Effector memory CD8-positive, alpha-beta T cell (primary cell): Measurements from ENCODE around the gene VARS2.

Experiments
- ATAC-seq: fragments of 150-1000 bp; cut with Tn5 transposase; replicated peaks from 2 replicates; pipeline ENCODE4 v1.10.0; 2021; ENCODE audit warnings: mild to moderate bottlenecking, moderate library complexity
- DNase-seq, 3 experiments: peaks; one replicate each; pipeline ENCODE4 v3.0.0; 2021
- H3K27ac Mint-ChIP-seq, 2 donors: one replicate each; pipeline ENCODE4 v1.8.0; 2022; ENCODE audit warnings: mild to moderate bottlenecking in 2 of 2, mixed read lengths in 2 of 2, moderate library complexity in 2 of 2
- H3K27me3 Mint-ChIP-seq, 2 donors: one replicate each; pipeline ENCODE4 v1.8.0; 2022; ENCODE audit warnings: mixed read lengths in 2 of 2
- H3K36me3 Mint-ChIP-seq: one replicate; pipeline ENCODE4 v1.8.0; 2022; ENCODE audit warnings: mild to moderate bottlenecking, moderate library complexity, mixed read lengths; ENCODE audit not compliant: insufficient read depth
- H3K4me1 Mint-ChIP-seq, 2 donors: one replicate each; pipeline ENCODE4 v1.8.0; 2022; ENCODE audit warnings: low read depth in 2 of 2, mixed read lengths in 2 of 2
- H3K4me3 Mint-ChIP-seq, 2 donors: one replicate each; pipeline ENCODE4 v1.8.0; 2022; ENCODE audit warnings: mild to moderate bottlenecking in 2 of 2, mixed read lengths in 2 of 2, moderate library complexity in 2 of 2
- H3K9me3 Mint-ChIP-seq, 2 donors: one replicate each; pipeline ENCODE4 v1.8.0; 2022; ENCODE audit warnings: mixed read lengths in 2 of 2

Gene VARS2

GRCh38 chr6:30974490-30975252 is 60.6 kb downstream of the VARS2 start:
- ATAC-seq (no peak), DNase-seq (no peak)
- H3K27ac Mint-ChIP-seq = no peak overlapping the region
- no peaks in the 10 kb centered on the region for H3K36me3 Mint-ChIP-seq
- no peaks in the 10 kb centered on the region for H3K9me3 Mint-ChIP-seq
- no peak overlapping the region for H3K4me3 Mint-ChIP-seq
- no peaks in the 10 kb centered on the region for H3K4me1 Mint-ChIP-seq
- H3K27me3 Mint-ChIP-seq = peaks cover 44 to 55% of the 10 kb centered on the region in 2 donors
